ENCODE results near the gene THSD4. TPM values are rescaled to one million over a fixed set of nuclear protein-coding genes. Genes with fewer than 3 reads are reported as not detected.

The THSD4 gene
- total RNA-seq, 4 donors from 2014 or later = 10.7 to 59.5 (median 49.0) TPM

DNA sequence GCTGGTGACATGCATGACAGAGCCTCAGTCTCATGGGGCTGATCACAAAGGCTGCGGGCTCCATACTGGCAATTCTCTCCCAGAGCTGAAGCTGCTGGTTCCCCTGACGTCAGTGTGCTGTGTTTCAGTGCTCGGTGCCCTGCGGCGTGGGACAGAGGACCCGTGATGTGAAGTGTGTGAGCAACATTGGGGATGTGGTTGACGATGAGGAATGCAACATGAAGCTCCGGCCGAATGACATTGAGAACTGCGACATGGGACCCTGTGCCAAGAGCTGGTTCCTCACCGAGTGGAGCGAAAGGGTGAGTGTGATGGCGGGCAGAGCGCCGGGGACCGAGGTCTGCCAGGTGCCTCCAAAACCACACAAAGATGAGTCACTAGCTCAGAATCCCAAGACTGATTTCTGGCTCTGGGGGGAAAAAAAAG, 633.0 kb downstream of the THSD4 start:
- Histone ChIP-seq H3K4me3 (no peak overlapping the region), H3K4me1 (peaks cover 0 to 37% (median 0%) of the 10 kb centered on the region in 4 donors), H3K27ac (peak overlapping the region in 1 of 4 donors; percentile 64), H3K9me3 (no peaks in the 10 kb centered on the region), H3K36me3 (no peaks in the 10 kb centered on the region), H3K27me3 (no peaks in the 10 kb centered on the region)
- TF ChIP-seq, protein P1, sequence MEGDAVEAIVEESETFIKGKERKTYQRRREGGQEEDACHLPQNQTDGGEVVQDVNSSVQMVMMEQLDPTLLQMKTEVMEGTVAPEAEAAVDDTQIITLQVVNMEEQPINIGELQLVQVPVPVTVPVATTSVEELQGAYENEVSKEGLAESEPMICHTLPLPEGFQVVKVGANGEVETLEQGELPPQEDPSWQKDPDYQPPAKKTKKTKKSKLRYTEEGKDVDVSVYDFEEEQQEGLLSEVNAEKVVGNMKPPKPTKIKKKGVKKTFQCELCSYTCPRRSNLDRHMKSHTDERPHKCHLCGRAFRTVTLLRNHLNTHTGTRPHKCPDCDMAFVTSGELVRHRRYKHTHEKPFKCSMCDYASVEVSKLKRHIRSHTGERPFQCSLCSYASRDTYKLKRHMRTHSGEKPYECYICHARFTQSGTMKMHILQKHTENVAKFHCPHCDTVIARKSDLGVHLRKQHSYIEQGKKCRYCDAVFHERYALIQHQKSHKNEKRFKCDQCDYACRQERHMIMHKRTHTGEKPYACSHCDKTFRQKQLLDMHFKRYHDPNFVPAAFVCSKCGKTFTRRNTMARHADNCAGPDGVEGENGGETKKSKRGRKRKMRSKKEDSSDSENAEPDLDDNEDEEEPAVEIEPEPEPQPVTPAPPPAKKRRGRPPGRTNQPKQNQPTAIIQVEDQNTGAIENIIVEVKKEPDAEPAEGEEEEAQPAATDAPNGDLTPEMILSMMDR (IDR thresholded peaks at IDR 0.05) = no peak
- no peak for TF ChIP-seq POLR2A (IDR thresholded peaks at IDR 0.05)
- DNase-seq = no peak

DNA sequence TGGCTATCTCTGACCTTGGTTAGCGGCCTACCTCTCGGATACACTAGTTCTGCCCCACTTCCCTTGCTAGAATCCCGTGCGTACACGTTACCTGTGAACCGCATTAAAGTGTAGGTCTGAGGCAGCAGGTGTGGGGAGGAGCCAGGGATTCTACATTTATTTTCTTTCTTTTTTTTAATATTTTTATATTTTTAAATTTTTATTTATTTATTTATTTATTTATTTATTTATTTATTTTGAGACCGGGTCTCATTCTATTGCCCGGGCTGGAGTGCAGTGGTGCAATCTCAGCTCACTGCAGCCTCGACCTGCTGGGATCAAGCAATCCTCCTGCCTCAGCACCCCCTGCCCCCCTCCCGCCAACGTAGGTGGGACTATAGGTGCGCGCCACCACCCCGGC, 634.2 kb downstream of the THSD4 start:
- no peak overlapping the region for H3K4me3 ChIP-seq
- no peaks in the 10 kb centered on the region for H3K9me3 ChIP-seq
- peaks cover 0 to 40% (median 0%) of the 10 kb centered on the region in 4 donors for H3K4me1 ChIP-seq
- H3K27ac ChIP-seq = no peak overlapping the region
- H3K27me3 ChIP-seq = no peaks in the 10 kb centered on the region
- DNase-seq = no peak
- no peaks in the 10 kb centered on the region for H3K36me3 ChIP-seq
- TF ChIP-seq, protein P1 (IDR thresholded peaks at IDR 0.05) = no peak
- no peak for TF ChIP-seq POLR2A (IDR thresholded peaks at IDR 0.05)

DNA sequence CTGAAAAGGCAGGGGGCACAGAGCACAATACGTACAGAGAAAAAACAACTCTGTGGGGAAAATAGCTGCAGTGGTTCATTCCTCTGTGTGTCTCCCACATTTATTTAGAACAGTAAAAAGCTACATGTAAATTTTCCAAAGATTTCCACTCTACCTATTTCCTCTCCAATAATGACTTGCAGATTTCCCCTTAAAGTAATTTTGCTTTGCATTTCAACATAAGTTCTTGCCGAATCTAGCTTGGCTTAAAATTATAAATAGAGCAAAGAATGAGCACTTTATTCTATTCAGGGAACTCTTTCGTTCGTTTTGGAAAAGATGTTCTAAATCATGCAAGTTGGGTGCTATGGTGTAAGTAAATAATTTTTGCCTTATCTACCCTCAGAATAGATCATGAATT, 636.9 kb downstream of the THSD4 start:
- no peaks in the 10 kb centered on the region for H3K36me3 ChIP-seq
- H3K27me3 ChIP-seq = no peaks in the 10 kb centered on the region
- peak overlapping the region in 1 of 4 donors; percentile 68 for H3K27ac ChIP-seq
- no peaks in the 10 kb centered on the region for H3K9me3 ChIP-seq
- TF ChIP-seq, protein P1 (IDR thresholded peaks at IDR 0.05) = no peak
- TF ChIP-seq POLR2A (IDR thresholded peaks at IDR 0.05) = no peak
- H3K4me3 ChIP-seq = no peak overlapping the region
- peaks cover 0 to 29% (median 0%) of the 10 kb centered on the region in 4 donors for H3K4me1 ChIP-seq
- DNase-seq = no peak

DNA sequence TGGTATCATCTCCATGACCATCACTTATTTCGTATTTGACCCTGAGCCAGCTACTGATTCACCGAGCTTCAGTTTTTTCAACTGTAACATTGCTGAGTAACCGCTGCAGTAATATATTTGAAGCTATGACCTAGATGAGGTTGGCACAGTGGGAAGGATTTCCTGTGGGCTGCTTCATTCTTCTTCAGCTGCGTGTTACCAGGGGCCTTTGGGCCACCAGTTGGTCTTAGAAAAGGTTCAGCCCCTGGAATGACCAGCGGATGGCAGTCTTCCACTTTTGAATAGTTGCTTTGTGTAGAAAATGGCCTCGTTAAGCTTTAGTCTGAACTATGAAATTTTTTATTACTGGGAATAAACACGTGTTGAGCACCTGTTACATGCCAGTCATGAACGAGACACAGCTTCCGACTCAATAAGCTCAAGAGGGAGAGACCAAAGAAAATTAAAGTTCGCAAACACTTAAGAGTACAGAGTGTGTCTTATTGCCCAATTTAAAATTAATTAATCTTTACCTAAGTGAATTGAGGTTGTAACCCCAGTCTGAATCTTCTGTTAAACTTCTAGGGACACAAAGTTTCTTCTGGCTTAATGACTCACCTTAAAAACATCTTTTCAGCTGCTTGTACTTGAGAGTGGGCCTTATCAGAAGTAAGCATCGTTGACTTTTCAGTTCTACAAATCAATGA, 637.5 kb downstream of the THSD4 start:
- no peaks in the 10 kb centered on the region for H3K9me3 ChIP-seq
- H3K4me1 ChIP-seq = peaks cover 0 to 31% (median 0%) of the 10 kb centered on the region in 4 donors
- H3K27me3 ChIP-seq = no peaks in the 10 kb centered on the region
- DNase-seq = peak in 2 of 3 donors; percentile 66 to 84
- H3K4me3 ChIP-seq = no peak overlapping the region
- TF ChIP-seq, protein P1 (IDR thresholded peaks at IDR 0.05) = peak in 4 of 6 experiments; percentile 11 to 86 (median 82)
- no peak for TF ChIP-seq POLR2A (IDR thresholded peaks at IDR 0.05)
- H3K36me3 ChIP-seq = peaks cover 0 to 2% (median 0%) of the 10 kb centered on the region in 3 donors
- H3K27ac ChIP-seq = peak overlapping the region in 2 of 4 donors; percentile 26 to 79

DNA sequence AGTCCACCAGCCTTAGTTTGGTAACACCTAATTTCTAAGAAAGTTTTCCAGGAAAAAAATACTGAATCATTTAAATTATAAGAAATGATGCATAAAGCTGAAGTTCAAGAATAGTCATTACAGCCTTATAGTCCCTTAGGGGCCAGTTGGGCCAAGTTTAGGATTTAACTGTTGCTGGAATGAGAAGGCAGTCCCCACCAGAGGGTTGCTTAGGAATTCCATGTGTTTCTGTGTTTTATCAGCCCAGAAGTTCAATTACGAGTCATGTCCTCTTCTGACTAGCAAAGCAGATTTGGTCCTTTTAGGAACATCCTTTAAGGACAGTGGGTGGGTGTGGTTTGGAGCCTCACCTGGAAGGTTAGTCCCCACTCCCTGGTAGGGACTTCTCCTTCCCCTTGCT, 638.1 kb downstream of the THSD4 start:
- peaks cover 0 to 32% (median under 1%) of the 10 kb centered on the region in 4 donors for H3K4me1 ChIP-seq
- no peak for TF ChIP-seq POLR2A (IDR thresholded peaks at IDR 0.05)
- TF ChIP-seq, protein P1 (IDR thresholded peaks at IDR 0.05) = no peak
- no peaks in the 10 kb centered on the region for H3K9me3 ChIP-seq
- DNase-seq = no peak
- no peak overlapping the region for H3K4me3 ChIP-seq
- peaks cover 0 to 5% (median 0%) of the 10 kb centered on the region in 3 donors for H3K36me3 ChIP-seq
- no peaks in the 10 kb centered on the region for H3K27me3 ChIP-seq
- H3K27ac ChIP-seq = peak overlapping the region in 2 of 4 donors; percentile 26 to 79
